A673 (cell line): ENCODE results near the gene HOXC10. TPM values are rescaled to one million over a fixed set of nuclear protein-coding genes. Genes with fewer than 3 reads are reported as not detected.
A peak's percentile ranks its signal among the peaks of the same experiment; 100 is the strongest.

Experiments
- BruUV-seq: library from RNA; stranded (reverse); fragments of 400-500 nt; replicated peaks from 2 replicates; lab custom pipeline; 2021; lab: Mats Ljungman, UMichigan
- CTCF ChIA-PET: fragments of 300-600 bp; sonication (Branson Sonifier 250); formaldehyde crosslinking; loops from one replicate; lab custom pipeline; 2022; ENCODE audit warnings: antibody characterized with exemption; lab: Charles Lee
- POLR2A ChIA-PET: fragments of 300-600 bp; sonication (Branson Sonifier 250); formaldehyde crosslinking; loops from one replicate; lab custom pipeline; 2022; ENCODE audit warnings: antibody characterized with exemption; ENCODE audit not compliant: low non-redundant PET; lab: Charles Lee
- DNase-seq: peaks from one replicate; pipeline ENCODE4 v3.0.0-alpha.2; 2015; ENCODE audit warnings: low spot score
- H3K27ac ChIP-seq: fragments of 200-600 bp; sonication (generic); 2 replicates; pipeline ENCODE4 v1.5.1; 2016; ENCODE audit warnings: mixed run types, low read depth, mild to moderate bottlenecking, mixed read lengths, antibody characterized with exemption, low read length; ENCODE audit not compliant: poor library complexity, severe bottlenecking
- H3K27me3 ChIP-seq: fragments of 200-600 bp; sonication (generic); replicated peaks from 2 replicates; pipeline ENCODE4 v1.6.1; 2017; ENCODE audit warnings: mixed run types, low read depth, mild to moderate bottlenecking, mixed read lengths, antibody characterized with exemption, low read length; ENCODE audit not compliant: insufficient read depth, poor library complexity
- H3K36me3 ChIP-seq: fragments of 200-600 bp; sonication (generic); 2 replicates; pipeline ENCODE4 v1.6.1; 2016; ENCODE audit warnings: mixed run types, mild to moderate bottlenecking, mixed read lengths, antibody characterized with exemption, low read length; ENCODE audit not compliant: insufficient read depth, poor library complexity, severe bottlenecking
- H3K4me1 ChIP-seq: fragments of 200-600 bp; sonication (generic); 2 replicates; pipeline ENCODE4 v1.6.1; 2017; ENCODE audit warnings: mixed run types, mild to moderate bottlenecking, mixed read lengths, antibody characterized with exemption, low read length; ENCODE audit not compliant: insufficient read depth, poor library complexity, severe bottlenecking
- H3K4me3 ChIP-seq: fragments of 200-600 bp; sonication (generic); 2 replicates; pipeline ENCODE4 v1.5.1; 2016; ENCODE audit warnings: low read depth, mixed run types, mild to moderate bottlenecking, mixed read lengths, low read length; ENCODE audit not compliant: poor library complexity, severe bottlenecking
- H3K9me3 ChIP-seq: fragments of 200-600 bp; sonication (generic); 2 replicates; pipeline ENCODE4 v1.6.1; 2016; ENCODE audit warnings: mixed run types, low read depth, mild to moderate bottlenecking, mixed read lengths, antibody characterized with exemption, low read length; ENCODE audit not compliant: poor library complexity, severe bottlenecking
- EZH2 ChIP-seq: fragments of 200-600 bp; sonication (generic); IDR thresholded peaks from 2 replicates; pipeline ENCODE4 v1.6.1; 2017; ENCODE audit warnings: borderline replicate concordance, low read depth, mild to moderate bottlenecking, mixed read lengths, antibody characterized with exemption, low read length; ENCODE audit not compliant: poor library complexity, severe bottlenecking
- intact Hi-C: fragments of 100-400 bp; cut with micrococcal nuclease; formaldehyde crosslinking; loops from one replicate; pipeline ENCODE4 v1.10.0; 2022; ENCODE audit not compliant: unreplicated experiment
- microRNA-seq: library from miRNA; unstranded; fragments of <30 nt; microRNA quantifications from one replicate; pipeline ENCODE4 v1.2.0, GENCODE V29; 2021
- total RNA-seq: library from RNA; stranded (reverse); gene quantifications from 2 replicates; pipeline ENCODE4 v1.2.3, GENCODE V29; 2021
- TF ChIP-seq, protein P1 (sequence below): fragments of 300-800, 200-600 bp; sonication (generic); conservative IDR thresholded peaks from 2 replicates; pipeline ENCODE4 v1.5.1; 2017; ENCODE audit warnings: low read depth, mild to moderate bottlenecking, antibody characterized with exemption, low read length, moderate library complexity, mixed read lengths

HOXC10 gene
- total RNA-seq, 1 experiment from 2014 or later, result 27.8 TPM

DNA sequence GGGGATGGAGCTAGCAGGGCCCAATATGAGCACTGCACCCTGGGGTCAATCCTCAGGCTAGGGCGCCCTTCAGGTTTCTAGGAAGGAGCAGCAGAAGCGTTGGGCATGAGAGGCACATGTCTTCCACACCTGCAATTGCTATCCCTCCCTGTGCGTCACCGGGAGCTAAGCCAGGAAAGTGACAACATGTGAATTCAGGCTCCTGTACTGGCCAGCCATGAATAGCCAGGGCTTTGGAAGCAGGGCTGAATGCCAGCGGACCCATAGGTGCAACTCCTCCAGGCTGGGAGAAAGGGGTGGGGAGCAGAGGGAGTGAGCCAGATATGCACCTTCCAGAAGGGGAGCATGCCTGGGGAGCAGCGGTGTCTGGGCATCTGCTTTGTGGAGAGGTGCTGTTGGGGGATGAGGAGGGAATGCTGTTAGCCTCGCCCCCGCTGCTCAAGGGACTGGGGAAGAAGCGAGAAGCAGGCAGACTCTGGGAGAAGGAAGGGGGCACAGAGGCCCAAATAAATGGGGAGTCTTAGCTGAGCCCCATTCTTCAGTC lies 54.0 kb downstream of the HOXC10 start:
- DNase-seq, result no peak
- no peaks in the 10 kb centered on the region for H3K27me3 ChIP-seq

DNA sequence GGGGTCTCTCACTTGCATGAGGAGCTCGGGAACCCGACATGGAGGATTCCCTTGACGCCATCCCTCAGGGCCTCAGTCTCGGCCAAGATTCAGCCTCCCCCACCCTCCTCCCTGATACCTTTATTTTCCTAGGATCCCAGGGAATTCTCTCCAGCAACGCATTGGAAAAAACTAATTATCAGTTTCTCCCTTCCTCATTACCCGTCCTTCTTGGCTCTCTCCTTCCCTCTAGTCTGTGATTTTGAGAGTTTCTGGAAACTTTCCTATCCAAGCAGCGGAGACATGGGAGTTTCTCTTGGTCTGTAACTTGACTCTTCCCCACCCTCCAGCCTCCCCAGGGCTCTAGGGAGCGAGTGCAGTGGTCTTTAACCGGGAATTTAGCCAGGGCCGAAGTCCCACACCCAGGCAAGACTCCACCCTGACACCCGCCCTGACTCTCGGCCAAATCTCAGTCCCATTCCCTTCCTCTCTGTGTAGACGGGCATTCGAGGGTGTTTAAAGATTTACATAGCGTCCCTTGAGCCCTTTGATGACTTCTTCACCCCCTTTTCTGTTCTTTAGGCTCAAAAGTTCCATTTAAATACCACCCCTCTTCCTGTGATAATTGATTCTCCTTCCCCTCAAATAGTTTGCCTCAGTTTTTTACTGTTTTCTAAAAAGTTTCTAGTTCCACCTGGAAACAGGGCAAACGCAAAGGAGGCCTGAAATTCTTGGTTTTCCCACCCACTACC lies 54.6 kb downstream of the HOXC10 start:
- ChIA-PET POLR2A (no interaction called here), CTCF (no interaction called here)
- Histone ChIP-seq H3K4me3 (no peak overlapping the region), H3K36me3 (no peaks in the 10 kb centered on the region), H3K27me3 (no peaks in the 10 kb centered on the region), H3K27ac (no peak overlapping the region), H3K9me3 (no peaks in the 10 kb centered on the region), H3K4me1 (peaks cover 25% of the 10 kb centered on the region)
- DNase-seq, result no peak
- TF ChIP-seq, protein P1, sequence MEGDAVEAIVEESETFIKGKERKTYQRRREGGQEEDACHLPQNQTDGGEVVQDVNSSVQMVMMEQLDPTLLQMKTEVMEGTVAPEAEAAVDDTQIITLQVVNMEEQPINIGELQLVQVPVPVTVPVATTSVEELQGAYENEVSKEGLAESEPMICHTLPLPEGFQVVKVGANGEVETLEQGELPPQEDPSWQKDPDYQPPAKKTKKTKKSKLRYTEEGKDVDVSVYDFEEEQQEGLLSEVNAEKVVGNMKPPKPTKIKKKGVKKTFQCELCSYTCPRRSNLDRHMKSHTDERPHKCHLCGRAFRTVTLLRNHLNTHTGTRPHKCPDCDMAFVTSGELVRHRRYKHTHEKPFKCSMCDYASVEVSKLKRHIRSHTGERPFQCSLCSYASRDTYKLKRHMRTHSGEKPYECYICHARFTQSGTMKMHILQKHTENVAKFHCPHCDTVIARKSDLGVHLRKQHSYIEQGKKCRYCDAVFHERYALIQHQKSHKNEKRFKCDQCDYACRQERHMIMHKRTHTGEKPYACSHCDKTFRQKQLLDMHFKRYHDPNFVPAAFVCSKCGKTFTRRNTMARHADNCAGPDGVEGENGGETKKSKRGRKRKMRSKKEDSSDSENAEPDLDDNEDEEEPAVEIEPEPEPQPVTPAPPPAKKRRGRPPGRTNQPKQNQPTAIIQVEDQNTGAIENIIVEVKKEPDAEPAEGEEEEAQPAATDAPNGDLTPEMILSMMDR, result no peak
- TF ChIP-seq EZH2, result no peak
- no TSS peak for BruUV-seq
- intact Hi-C loops, result no loop called here

More for the DNA sequence above, 54.0 kb downstream of the HOXC10 start:
- intact Hi-C loops, result no loop called here
- Histone ChIP-seq H3K9me3 (no peaks in the 10 kb centered on the region), H3K4me1 (peaks cover 32% of the 10 kb centered on the region), H3K27ac (no peak overlapping the region), H3K4me3 (no peak overlapping the region), H3K36me3 (no peaks in the 10 kb centered on the region)
- TF ChIP-seq, protein P1, result no peak
- TF ChIP-seq EZH2, result no peak
- ChIA-PET POLR2A (no interaction called here), CTCF (no interaction called here)
- BruUV-seq, result no TSS peak

Small RNA genes within 50 kb of the gene (microRNA-seq; reads per million reads assigned to microRNA genes)
- gene MIR196A2 (1,062 reads per million, percentile 81 among the genes with 10 or more reads in this experiment), gene MIR615 (2,811 reads per million, percentile 89 among the genes with 10 or more reads in this experiment)

Other genes starting within 250 kb of the HOXC10 start
- gene CISTR, start 233.2 kb upstream of the HOXC10 start, total RNA-seq, result not detected in 2 replicates
- 10.1 and 10.7 TPM in 2 replicates for gene HOXC13, start 46.3 kb upstream of the HOXC10 start, total RNA-seq
- gene HOXC12, start 30.2 kb upstream of the HOXC10 start, total RNA-seq, result 4.6 and 6.1 TPM in 2 replicates
- gene HOXC11, start 12.0 kb upstream of the HOXC10 start, total RNA-seq, result 5.7 and 7.0 TPM in 2 replicates
- 5.4 and 5.5 TPM in 2 replicates for gene HOTAIR, start 10.2 kb upstream of the HOXC10 start, total RNA-seq
- 21.1 and 22.3 TPM in 2 replicates for gene HOXC9, start 15.0 kb downstream of the HOXC10 start, total RNA-seq
- gene HOXC8, start 23.8 kb downstream of the HOXC10 start, total RNA-seq, result 10.9 and 11.1 TPM in 2 replicates
- 20.8 and 22.3 TPM in 2 replicates for gene HOXC6, start 43.3 kb downstream of the HOXC10 start, total RNA-seq
- 1.6 and 1.9 TPM in 2 replicates for gene HOXC5, start 47.9 kb downstream of the HOXC10 start, total RNA-seq
- 9.6 and 9.8 TPM in 2 replicates for gene HOXC4, start 68.7 kb downstream of the HOXC10 start, total RNA-seq
- 27.7 and 32.8 TPM in 2 replicates for gene SMUG1, start 203.8 kb downstream of the HOXC10 start, total RNA-seq